Renal cortical epithelial cell (primary cell): ENCODE measurements around the gene CPT1A. TPM values are rescaled to one million over a fixed set of nuclear protein-coding genes. Genes with fewer than 3 reads are reported as not detected.
"Not testable (repeated sequence)": the region's sequence is repeated elsewhere in the genome, so short reads cannot be mapped to it uniquely, and the experiment has no call there.

Experiments used
- DNase-seq: peaks from one replicate; pipeline ENCODE4 v3.0.0-alpha.2; 2011; ENCODE audit warnings: low read depth
- total RNA-seq: library from RNA; depleted of rRNA; stranded (reverse); fragments of >200 nt; gene quantifications from 2 replicates; pipeline ENCODE4 v1.2.3, GENCODE V29; 2014

CPT1A gene
- 7.5 and 18.9 TPM in 2 replicates for total RNA-seq

DNA sequence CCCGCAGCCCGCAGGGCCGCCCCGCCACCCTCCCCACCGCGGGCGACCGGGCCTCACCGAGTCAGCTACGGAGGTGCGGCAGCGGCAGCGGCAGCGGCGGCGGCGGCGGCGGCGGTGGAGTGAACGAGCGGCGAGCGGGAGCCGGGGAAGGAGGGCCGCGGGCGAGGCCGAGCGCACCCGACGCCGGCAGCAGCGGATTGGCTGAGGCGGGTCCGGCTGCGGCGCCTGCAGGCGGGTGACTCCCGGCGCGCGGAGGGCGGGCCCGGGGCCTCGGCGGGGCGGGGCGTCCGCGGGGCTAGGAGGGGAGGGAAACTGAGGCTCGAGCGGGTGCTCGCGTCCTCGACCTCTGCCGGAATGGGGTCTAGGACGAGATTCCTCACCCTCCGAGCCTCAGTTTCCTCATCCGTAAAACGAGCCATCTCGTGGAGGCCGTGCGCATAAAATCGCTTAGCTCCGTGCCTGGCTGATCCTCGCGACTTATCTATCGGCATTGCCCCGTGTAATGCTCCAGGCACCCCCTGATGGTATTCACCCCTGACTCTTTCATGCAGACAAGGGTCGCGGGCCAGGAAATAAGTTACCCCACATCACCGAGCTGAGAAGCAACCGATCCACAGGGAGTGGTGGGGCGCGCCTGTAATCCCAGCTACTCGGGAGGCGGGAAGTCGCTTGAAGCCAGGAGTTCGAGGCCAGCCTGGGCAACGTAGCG lies at the start of gene CPT1A:
Gene CPT1A (minus strand): TSS at position 199 of the 709 bp plus-strand sequence. CDS start 26,442 bp downstream, outside the sequence.
- no peak for DNase-seq

DNA sequence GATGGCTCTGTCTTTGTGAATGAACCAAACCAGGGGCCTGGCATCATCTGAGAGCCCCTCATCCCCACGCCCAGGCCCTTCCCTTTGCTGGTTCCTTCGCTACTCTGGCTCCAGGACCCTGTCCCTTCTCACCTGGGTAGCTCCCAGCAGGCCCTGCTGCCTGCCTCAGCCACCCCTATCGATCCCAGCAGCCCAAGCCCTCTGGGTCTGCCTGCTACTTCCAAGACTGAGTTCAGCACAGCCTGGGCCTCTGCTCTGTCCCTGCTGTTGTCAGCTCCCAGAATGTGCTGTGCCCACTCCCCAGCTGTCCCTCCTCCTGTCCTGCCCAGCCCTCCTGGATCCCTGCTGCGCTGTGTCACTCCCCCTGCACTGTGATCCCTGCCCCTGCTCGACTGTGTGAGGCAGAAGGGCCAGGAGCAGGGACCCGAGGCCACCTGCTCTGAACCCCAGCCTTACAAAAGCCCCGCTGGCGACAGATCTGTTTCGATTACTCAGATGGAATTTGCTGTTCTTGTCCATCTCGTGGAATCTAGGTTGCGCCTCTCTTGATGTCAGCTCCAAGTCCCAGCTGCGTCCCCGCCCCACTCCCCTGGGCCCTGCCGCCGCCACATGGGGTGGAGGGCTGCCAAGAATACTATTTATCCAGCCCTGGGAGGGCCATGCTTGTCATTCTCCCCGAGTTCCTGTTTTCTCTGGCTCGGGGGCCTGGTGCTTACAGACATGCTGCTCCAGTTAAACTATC lies 48.9 kb upstream of the CPT1A start:
- DNase-seq: no peak

DNA sequence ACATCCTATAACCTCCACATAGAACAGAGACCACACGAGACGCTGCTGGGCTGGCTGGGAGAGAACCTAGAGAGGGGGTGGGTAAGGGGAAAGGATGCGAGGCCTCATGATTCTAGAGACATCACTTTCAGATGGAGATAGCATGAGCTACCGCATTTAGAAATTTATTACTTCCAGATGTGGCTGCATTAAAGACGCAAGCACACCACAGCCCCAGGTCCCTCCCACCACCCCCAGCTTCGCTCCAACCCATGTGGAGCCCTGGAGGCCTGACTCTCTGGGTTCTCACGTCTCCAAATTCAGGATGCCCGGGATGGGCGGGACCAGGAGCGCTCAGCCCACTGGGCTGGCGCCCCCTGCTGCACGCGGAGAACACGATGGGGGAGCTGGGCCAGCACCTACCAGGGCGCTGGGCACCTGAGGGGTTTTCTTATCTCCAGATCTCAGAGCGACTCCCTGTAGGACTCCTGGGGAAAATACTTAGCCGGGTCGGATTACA lies 48.3 kb upstream of the CPT1A start:
- no peak for DNase-seq

DNA sequence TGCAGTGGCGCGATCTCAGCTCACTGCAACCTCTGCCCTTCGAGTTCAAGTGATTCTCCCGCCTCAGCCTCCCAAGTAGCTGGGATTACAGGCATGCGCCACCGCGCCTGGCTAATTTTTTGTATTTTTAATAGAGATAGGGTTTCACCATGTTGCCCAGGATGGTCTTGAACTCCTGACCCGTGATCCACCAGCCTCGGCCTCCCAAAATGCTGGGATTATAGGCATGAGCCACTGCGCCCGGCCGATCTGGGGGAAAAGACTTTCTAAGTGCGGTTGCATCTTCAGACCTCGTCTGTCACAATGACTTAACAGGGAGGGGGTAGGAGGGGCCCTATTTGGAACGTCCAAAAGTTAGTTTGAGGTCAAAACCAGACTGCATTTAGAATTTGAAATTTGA lies 43.1 kb upstream of the CPT1A start:
- not testable (repeated sequence) for DNase-seq

DNA sequence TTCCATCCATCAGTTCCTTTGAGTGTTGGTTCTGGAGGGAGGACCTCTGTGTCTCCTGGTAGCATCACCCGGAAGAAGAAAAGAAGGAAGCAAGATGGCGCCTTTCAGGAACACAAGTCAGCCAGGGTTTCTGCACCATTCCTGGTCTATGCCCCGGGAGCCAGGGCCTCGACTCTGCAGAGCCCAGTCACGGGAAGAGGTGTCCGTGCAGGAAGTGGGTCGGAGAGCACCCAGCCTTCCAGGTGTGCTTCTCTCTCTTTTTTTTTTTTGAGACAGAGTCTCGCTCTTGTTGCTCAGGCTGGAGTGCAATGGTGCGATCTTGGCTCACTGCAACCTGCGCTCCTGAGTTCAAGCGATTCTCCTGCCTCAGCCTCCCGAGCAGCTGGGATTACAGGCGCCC lies 40.7 kb upstream of the CPT1A start:
- no peak for DNase-seq

DNA sequence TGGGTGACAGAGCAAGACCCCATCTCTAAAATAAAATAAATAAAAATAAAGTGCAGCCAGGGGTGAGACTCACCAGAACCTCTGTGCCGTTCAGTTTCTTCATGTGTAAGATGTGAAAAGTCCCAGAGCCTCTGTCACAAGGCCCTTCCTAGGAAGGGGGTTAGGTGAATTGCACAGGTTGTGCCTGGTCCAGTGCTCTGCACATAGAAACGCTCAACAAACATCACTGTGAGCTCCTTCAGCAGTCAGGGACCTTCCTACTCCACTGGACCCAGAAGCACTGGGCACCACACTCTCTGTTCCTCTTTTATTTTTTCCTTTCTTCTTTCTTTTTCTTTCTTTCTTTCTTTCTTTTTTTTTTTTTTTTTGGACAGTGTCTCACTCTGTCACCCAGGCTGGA lies 39.6 kb upstream of the CPT1A start:
- DNase-seq: no peak

DNA sequence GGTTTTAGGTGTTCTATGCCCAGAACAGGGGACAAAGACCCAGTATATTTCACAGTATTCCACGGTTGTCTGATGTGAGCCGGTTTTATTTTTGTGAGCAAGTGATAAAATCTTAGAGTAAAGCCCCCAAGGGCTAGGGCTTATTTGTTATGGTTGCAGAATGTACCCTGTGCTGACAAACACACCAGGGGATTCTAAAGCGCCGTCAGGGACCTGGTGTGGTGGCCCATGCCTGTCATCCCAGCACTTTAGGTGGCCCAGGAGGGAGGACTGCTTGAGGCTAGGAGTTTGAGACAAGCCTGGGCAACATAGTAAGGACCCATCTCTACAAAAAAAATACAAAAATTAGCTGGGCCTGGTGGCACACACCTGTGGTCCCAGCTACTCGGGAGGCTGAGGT lies 39.1 kb upstream of the CPT1A start:
- DNase-seq: no peak

DNA sequence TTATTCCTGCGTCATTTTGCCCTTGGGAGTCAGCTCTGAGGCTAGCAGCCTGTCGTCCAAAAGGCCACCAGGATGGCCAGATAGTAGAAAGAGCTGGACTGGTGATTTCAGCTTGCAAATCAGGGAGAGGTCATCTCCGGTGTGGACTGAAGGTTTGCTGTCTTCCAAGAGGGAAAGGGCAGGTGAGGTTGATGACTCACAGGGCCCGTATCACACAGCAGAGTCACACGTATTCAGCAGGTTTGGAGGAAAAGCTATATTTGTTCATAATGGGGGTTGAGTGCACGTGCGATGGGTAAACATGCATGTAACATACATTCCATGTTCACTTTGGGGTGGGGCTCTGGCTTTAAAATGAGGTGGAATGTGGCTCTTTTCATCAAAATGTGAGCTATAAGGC lies 36.3 kb upstream of the CPT1A start:
- no peak for DNase-seq

DNA sequence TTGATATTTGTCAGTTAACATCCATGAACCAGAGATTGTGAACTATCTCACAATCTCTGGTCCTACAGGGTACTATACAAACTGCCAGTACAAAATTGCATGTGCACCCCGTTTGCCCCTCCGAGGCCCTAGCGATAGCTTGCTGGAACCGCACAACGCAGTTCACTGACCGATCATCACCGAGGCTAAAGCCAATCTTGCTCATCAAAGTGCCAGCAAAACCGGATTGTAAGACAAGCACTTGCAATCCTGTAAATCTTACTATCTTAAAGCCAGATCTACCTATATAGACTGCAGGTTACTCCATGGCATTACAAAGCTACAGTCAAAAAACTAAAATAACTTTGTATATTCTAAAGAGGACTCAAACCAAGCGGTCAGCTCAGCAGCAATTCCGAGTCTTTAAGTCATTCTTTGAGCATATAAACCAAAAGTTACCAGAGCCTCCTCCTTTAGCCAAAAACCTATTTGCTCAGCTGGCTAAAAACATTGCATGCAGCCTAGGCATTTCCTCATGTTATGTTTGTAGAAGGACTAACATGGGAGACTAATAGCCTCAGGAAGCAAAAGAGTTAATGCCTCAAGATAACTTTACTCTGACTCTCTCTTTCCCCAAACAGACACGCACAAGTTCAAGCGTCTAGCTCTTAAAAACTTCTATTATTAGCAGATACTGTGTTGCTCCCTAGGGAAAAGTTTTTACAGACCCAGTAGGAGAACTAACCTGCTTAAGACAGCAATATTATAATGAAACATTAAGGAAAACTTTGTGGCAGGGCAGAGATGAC lies 30.7 kb upstream of the CPT1A start:
- no peak for DNase-seq

DNA sequence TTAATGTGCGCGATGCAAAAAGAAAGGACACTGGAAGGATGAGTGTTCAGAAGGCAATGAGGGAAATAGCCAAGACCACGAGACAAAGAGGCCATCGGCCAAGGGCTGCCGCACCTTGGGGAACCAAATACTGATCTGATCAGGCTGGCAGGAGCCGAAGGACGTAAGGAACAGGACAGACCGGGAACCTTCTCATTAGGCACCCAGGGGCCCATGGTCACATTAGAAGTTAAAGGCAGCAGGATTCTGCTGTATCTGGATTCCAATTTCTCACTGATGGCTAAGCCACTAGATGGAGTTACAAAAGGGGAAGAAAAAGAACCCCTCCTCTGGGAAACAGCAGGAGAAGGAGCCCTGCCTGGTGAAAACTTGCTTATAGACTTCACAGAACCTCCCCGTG lies 28.8 kb upstream of the CPT1A start:
- no peak for DNase-seq

DNA sequence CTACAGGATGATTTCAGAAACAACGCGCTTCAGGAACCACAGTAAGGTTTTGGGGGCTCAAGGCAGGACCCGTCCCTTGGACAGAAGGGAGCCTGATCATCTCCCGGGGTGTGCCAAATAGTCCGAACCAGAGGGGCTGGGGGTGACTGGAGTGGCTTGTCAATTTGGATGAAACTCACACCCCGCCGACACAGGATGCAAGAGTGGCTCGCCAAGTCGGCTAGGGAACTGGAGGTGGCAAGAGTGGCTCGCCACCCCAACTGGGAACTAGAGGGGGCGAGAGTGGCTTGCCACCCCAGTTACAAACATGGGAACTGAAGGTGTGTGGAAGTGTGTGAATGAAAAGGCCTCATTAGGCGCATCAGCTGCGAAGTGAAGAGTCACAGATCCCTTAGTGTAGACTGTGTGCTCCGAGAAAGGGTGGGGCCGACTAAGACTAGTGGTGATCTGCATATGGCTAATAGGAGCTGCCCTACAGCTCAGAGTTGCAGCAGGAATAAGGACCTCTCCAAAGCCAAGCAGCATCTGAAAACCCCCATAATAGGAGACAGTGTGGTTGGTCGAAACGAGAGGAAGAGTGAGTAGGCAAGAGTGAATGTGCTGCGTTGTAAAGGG lies 26.6 kb upstream of the CPT1A start:
- no peak for DNase-seq

DNA sequence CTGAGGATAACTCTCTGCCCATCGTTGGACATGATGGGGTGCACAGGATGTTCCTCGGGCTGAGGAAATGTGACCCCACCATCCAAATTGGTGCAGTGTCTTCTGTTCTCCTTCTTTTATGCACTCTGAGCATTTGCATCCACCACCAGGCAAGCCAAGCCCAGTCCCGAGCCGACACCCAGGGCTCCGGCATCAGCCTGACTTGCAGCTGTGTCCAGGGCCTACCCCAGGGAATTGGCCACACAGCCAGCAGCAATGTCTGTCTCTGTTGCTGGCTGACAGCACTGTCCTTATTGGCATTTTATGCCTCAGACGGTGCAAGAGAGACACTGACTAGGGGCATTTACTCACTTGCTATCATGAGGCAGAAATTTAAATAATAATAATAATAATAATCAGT lies 25.4 kb upstream of the CPT1A start:
- DNase-seq: no peak

DNA sequence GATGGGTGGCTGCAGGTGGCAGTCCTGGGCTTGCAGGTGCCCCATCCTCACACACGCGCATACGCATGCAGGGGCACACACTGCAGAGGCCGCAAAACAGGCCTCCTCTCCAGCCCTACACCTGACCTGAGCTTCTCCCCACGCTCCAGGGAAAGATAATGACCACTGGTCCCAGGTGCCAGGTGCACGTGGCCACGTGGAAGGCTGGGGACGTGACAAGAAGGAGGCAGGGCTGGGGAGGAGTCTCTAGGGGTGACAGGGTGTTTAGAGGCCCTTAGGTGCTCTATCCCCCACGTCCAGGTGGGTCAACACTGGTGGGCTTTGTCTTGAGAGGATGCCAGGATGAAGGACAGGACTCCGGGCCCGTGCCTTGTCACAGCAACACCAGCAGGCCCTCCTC lies 23.5 kb upstream of the CPT1A start:
- DNase-seq: no peak

DNA sequence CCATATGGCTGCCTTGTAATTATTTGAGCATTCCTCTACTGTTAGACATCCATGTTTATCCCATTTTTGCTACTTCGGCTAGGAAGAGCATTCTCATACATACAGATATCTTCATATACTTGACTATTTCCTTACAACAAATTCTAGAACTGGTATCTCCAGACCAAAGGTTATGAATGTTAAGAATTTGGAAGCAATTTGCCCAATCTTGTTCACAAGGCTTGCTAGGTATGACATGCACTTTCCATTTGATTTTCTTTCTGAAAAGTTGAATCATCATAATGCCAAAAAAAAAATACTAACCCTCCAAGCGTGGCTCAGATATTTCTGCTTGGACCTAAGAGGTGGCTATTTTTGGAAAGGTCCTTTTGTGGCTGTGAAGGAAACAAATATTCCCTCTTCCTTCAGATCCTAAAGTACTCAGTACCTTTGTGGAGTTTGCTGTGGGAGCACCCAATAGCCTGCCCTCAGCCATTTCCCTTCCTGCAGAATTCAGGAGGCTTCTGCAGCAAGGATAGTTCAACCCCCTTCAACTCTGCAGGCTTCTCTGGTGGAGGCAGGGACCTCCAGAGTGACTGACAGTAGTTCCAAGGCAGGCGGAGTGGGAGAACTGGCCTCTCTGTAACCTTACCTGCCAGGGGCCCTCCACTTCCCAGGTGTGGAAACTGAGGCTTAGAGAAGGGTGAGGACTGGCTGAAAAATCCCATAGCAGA lies 22.0 kb upstream of the CPT1A start:
- DNase-seq: no peak

DNA sequence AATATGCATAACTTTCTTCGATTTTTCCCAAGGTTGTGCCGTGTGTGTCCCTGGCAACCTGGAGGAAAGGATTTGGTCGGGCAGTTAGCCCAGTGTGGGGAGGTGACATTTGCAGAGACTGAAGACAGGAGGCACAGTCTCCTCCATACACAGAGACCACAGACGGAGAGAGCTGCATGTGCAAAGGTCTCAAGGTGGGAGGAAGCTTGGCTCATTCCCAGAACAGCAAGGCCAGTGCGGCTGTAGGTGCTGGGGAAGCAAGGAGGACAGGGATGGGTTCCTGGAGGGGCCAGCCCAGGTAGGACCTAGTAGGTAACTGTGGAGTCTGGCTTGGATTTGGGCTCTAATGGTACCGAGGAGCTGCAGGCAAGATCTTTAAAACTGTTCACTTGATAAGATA lies 20.7 kb upstream of the CPT1A start:
- no peak for DNase-seq

DNA sequence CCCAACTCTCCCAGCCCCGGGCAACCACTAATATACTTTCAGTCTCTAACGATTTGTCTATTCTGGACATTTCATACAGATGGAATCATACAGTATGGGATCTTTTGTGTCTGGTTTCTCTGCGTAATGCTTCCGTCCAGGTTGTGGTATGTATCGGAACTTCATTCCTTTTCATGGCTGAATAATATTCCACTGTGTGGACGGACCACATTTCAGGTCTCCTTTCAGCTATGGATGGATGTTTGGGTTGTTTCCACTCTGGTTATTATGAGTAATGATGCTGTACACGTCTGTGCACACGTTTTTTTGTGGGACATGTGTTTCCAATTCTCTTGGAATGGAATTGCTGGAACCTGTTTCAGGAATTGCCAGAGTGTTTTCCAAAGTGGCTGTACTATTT lies 17.4 kb upstream of the CPT1A start:
- no peak for DNase-seq

DNA sequence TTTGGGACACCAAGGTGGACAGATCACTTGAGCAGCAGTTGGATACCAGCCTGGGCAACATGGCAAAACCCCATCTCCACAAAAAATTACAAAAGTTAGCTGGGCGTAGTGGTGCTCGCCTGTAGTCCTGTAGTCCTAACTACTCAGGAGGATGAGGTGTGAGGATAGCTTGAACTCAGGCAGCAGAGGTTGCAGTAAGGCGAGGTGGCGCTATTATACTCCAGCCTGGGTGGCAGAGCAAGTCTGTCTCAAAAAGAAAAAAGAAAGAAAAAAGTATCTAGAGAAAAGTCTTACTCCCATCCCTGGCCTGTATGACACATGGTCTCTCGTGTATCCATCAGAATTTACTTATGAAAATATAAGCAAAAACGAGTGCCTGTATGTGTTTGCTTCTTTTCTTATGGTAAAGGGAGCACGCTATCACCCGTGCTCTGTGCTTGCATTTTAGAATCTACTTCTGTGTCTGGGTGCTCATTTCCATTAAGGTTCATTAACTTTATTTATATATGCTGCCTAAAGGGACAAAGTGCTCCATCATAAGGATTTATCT lies 15.4 kb upstream of the CPT1A start:
- DNase-seq: no peak

DNA sequence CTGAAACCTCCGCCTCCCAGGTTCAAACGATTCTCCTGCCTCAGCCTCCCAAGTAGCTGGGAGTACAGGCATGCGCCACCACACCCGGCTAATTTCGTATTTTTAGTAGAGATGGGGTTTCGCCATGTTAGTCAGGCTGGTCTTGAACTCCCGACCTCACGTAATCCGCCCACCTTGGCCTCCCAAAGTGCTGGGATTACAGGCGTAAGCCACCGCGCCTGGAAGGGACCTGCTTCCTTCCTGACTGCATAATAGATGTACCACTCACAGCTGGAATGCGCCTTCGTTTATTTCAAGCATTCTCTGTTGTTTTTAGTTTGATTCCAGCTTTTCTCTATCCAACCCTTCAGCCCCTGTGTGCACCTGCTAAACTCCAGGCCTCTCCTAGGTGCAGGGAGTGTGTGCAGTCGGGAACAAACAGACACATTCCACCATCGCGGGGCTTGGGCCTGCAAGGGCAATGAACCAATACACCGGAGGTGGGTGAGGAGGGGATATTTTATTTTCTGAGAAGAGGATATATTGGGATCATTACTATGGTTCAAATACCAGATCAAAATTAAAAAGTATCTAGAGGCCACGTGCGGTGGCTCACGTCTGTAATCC lies 14.8 kb upstream of the CPT1A start:
- DNase-seq: not testable (repeated sequence)

DNA sequence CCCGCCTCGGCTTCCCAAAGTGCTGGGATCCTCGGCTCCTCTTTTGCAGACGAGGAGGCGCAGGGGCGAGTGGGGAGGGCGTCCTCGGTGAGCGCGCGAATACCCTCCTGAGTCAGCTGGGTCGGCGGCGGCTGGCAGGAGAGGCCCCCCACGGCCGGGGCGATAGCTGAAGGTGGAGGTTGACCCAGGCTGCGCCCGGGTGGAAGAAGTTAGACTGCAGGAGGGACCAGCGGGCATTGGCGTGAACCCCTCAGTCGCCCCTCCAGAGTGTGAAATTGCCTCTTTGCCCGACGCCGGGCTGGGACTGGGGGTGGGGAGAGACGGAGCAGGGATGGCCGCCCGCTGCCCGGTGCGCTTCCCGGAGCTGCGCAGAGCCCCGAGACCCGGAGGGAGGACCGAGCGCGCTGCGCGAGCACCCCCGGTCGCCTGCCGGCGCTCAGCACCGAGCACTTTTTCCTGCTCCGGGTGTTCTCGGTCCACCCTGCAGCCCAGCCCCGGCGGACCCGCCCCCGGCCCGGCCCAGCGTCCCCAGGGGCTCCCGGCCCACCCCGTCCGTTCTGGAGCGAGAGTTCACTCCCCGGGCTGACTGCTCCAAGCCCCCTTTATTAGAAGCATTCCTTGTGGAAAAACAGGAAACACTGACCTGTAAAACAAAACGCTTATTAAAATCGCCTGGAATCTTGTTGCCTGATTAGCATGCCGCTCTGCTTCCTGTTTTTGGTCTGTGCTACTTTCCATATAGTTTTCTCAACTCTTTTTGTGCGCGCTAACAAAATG lies 13.7 kb upstream of the CPT1A start:
- DNase-seq: no peak
